GM12878 (cell line): ENCODE data around the gene KLHDC8A. TPM values are rescaled to one million over a fixed set of nuclear protein-coding genes. Genes with fewer than 3 reads are reported as not detected.

Source experiments
- CBFB ChIP-seq: IDR thresholded peaks from 2 replicates; pipeline ENCODE4 v1.6.1; 2016; ENCODE audit warnings: antibody characterized with exemption, low read depth
- CHD2 ChIP-seq: IDR thresholded peaks from 2 replicates; pipeline ENCODE4 v1.6.1; 2011; ENCODE audit warnings: low read depth, low read length, improper control_type of control experiment, borderline replicate concordance
- CREM ChIP-seq: IDR thresholded peaks from 2 replicates; pipeline ENCODE4 v1.6.1; 2014; ENCODE audit warnings: antibody characterized with exemption, low read depth
- DPF2 ChIP-seq: fragments of 450-650 bp; IDR thresholded peaks from 2 replicates; pipeline ENCODE4 v1.6.1; 2017; ENCODE audit warnings: mild to moderate bottlenecking
- E4F1 ChIP-seq: fragments of 450-650 bp; IDR thresholded peaks from 2 replicates; pipeline ENCODE4 v1.6.1; 2018; ENCODE audit warnings: borderline replicate concordance, mild to moderate bottlenecking; ENCODE audit not compliant: partially characterized antibody
- FOXK2 ChIP-seq: fragments of 450-650 bp; IDR thresholded peaks from 2 replicates; pipeline ENCODE4 v1.6.1; 2017; ENCODE audit warnings: mild to moderate bottlenecking, moderate library complexity
- HDAC2 ChIP-seq: fragments of 200-600 bp; sonication (generic); IDR thresholded peaks from 2 replicates; pipeline ENCODE4 v1.6.1; 2017
- IKZF1 ChIP-seq: fragments of 450-650 bp; conservative IDR thresholded peaks from 2 replicates; pipeline ENCODE4 v1.6.1; 2017; ENCODE audit warnings: antibody characterized with exemption, mild to moderate bottlenecking
- IKZF2 ChIP-seq, 2 experiments: fragments of 450-650 bp; IDR thresholded peaks; 2 replicates each; pipeline ENCODE4 v1.6.1; 2017; ENCODE audit warnings: mild to moderate bottlenecking in 2 of 2, moderate library complexity in 2 of 2
- MEF2A ChIP-seq: IDR thresholded peaks from 2 replicates; pipeline ENCODE4 v1.6.1; 2011; ENCODE audit warnings: low read depth, mild to moderate bottlenecking, low read length, moderate library complexity; ENCODE audit not compliant: insufficient read depth
- MYB ChIP-seq: fragments of 150-350 bp; IDR thresholded peaks from 2 replicates; pipeline ENCODE4 v1.6.1; 2014; ENCODE audit warnings: mild to moderate bottlenecking, low read depth, low read length, borderline replicate concordance
- MYC ChIP-seq: IDR thresholded peaks from 2 replicates; pipeline ENCODE4 v1.6.1; 2011; ENCODE audit warnings: mild to moderate bottlenecking, low read length, moderate library complexity, inconsistent platforms; ENCODE audit not compliant: insufficient read depth, insufficient replicate concordance, insufficient read length, severe bottlenecking
- POLR2AphosphoS2 ChIP-seq: IDR thresholded peaks from 2 replicates; pipeline ENCODE4 v1.6.1; 2011; ENCODE audit warnings: low read depth, mild to moderate bottlenecking, low read length, improper control_type of control experiment, moderate library complexity
- PRDM15 ChIP-seq: fragments of 450-650 bp; formaldehyde crosslinking; IDR thresholded peaks from 2 replicates; pipeline ENCODE4 v1.4.0; 2020; ENCODE audit warnings: mild to moderate bottlenecking, moderate library complexity
- RBBP5 ChIP-seq: fragments of 200-600 bp; sonication (generic); conservative IDR thresholded peaks from 2 replicates; pipeline ENCODE4 v1.6.1; 2016
- SMARCA5 ChIP-seq: fragments of 450-650 bp; IDR thresholded peaks from 2 replicates; pipeline ENCODE4 v1.6.1; 2017; ENCODE audit warnings: mild to moderate bottlenecking
- SUZ12 ChIP-seq: fragments of 200-600 bp; sonication (generic); IDR thresholded peaks from one replicate; pipeline ENCODE4 v1.6.1; 2018; ENCODE audit warnings: antibody characterized with exemption, mild to moderate bottlenecking; ENCODE audit not compliant: unreplicated experiment
- TCF7 ChIP-seq: IDR thresholded peaks from 2 replicates; pipeline ENCODE4 v1.6.1; 2014; ENCODE audit warnings: antibody characterized with exemption, borderline replicate concordance
- YBX1 ChIP-seq: fragments of 450-650 bp; IDR thresholded peaks from 2 replicates; pipeline ENCODE4 v1.6.1; 2016; ENCODE audit warnings: antibody characterized with exemption
- ZNF207 ChIP-seq: fragments of 450-650 bp; IDR thresholded peaks from 2 replicates; pipeline ENCODE4 v1.6.1; 2014; ENCODE audit warnings: antibody characterized with exemption, mild to moderate bottlenecking, borderline replicate concordance
- polyA plus RNA-seq, 11 experiments: library from polyadenylated mRNA; depleted of rRNA in 4 of 11; unstranded in 6 of 11; stranded (reverse) in 5 of 11; fragments of >200 nt; fragmentation: Nextera tagmentation in 4 of 11; fragmentation: Illumina TruSeq in 1 of 11; extraction: Ambion mirVana in 4 of 11; extraction: Trizol in 1 of 11; gene quantifications; 1 replicate in 1 of 11; 2 replicates in 10 of 11; pipeline versions ENCODE4 v1.2.1 to v1.2.3, GENCODE V29; 2011 to 2016; ENCODE audit warnings: inconsistent platforms in 2 of 11, missing spikeins in 2 of 11, low read depth in 1 of 11
- total RNA-seq, 4 experiments: library from RNA; depleted of rRNA in 3 of 4; stranded (reverse); fragments of >200 nt in 3 of 4; fragmentation: Illumina TruSeq in 1 of 4; extraction: Trizol in 1 of 4; gene quantifications; 2 replicates each; pipeline versions ENCODE4 v1.2.1 to v1.2.3, GENCODE V29; 2013 to 2021
- TF ChIP-seq, protein P1 (sequence below): fragments of 450-650 bp; IDR thresholded peaks from 2 replicates; pipeline ENCODE4 v1.6.1; 2016; ENCODE audit warnings: mild to moderate bottlenecking, moderate library complexity, borderline replicate concordance

KLHDC8A gene
- total and polyA plus RNA-seq, 10 of the 15 experiments (the other 5 are each of a cell fraction or from before 2014, with no cell fraction given) = not detected

DNA sequence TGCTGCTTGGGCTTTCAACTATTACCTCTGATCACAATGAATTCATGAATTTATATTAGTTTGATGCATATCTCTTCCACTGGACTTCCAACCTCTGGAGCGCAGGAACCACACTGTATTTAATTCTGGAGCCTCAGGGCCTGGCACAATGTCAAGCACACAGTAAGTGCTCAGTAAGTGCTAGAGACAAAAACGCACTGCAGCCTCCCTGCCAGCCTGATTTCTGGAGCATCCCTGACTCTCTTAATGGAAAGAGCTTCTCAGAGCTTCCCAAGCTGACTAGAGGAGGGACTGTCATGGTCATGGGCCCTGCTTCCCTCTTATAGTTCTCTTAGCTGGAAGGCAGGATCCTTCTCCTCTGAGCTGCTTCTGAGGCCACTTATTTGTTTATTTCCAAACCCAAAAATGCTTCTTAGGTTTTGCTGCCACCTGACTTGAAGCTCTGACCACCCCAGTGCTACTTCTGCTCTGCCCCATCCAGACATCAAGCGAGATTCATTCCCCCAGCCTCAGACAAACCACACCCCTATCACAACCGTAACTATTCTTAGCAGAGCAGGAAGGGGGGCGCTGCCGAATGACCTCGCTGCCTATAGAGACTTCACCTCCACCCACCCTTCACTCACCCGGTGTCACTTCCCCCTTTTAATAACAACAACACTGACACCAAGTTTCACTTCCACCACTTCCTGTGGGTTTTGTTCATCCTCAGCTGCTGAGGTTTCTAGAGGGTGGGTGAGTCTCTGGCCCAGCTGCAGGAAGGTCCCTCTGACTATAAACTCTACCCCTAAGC lies 68.8 kb downstream of the KLHDC8A start (continued):
- TF ChIP-seq MYB = peak; percentile 88
- TF ChIP-seq, protein P1, sequence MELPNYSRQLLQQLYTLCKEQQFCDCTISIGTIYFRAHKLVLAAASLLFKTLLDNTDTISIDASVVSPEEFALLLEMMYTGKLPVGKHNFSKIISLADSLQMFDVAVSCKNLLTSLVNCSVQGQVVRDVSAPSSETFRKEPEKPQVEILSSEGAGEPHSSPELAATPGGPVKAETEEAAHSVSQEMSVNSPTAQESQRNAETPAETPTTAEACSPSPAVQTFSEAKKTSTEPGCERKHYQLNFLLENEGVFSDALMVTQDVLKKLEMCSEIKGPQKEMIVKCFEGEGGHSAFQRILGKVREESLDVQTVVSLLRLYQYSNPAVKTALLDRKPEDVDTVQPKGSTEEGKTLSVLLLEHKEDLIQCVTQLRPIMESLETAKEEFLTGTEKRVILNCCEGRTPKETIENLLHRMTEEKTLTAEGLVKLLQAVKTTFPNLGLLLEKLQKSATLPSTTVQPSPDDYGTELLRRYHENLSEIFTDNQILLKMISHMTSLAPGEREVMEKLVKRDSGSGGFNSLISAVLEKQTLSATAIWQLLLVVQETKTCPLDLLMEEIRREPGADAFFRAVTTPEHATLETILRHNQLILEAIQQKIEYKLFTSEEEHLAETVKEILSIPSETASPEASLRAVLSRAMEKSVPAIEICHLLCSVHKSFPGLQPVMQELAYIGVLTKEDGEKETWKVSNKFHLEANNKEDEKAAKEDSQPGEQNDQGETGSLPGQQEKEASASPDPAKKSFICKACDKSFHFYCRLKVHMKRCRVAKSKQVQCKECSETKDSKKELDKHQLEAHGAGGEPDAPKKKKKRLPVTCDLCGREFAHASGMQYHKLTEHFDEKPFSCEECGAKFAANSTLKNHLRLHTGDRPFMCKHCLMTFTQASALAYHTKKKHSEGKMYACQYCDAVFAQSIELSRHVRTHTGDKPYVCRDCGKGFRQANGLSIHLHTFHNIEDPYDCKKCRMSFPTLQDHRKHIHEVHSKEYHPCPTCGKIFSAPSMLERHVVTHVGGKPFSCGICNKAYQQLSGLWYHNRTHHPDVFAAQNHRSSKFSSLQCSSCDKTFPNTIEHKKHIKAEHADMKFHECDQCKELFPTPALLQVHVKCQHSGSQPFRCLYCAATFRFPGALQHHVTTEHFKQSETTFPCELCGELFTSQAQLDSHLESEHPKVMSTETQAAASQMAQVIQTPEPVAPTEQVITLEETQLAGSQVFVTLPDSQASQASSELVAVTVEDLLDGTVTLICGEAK = peak; percentile 68; the same call in 1 of the 2 replicates
- TF ChIP-seq IKZF1 = peak; percentile 99
- TF ChIP-seq IKZF2 (IDR thresholded peaks at IDR 0.05) = peak; percentile 98 to 99
- peak; percentile 99 for TF ChIP-seq CBFB
- no peak for TF ChIP-seq MYC
- no peak for TF ChIP-seq HDAC2
- peak; percentile 99 for TF ChIP-seq MEF2A
- TF ChIP-seq SMARCA5 = peak; percentile 55; the same call in 1 of the 2 replicates
- TF ChIP-seq CREM = peak; percentile 98
- TF ChIP-seq FOXK2 = peak; percentile 92
- no peak for TF ChIP-seq POLR2AphosphoS2
- peak; percentile 54; the same call in 1 of the 2 replicates for TF ChIP-seq ZNF207
- TF ChIP-seq CHD2 = peak; percentile 84; the same call in 1 of the 2 replicates
- no peak for TF ChIP-seq SUZ12
- TF ChIP-seq RBBP5 = no peak
- TF ChIP-seq DPF2 = peak; percentile 99
- TF ChIP-seq YBX1 = no peak
- TF ChIP-seq PRDM15 (CRISPR knock-in tag) = no peak
- peak; percentile 37 for TF ChIP-seq E4F1
- TF ChIP-seq TCF7 = peak; percentile 66
